Cardiac fibroblast (primary cell): ENCODE results near the gene UBE3B.

ENCODE experiments used
- DNase-seq, 2 donors: peaks; one replicate each; pipeline versions ENCODE4 v3.0.0 to v3.0.0-alpha.2; 2010; ENCODE audit warnings: low read depth in 2 of 2
- H3K4me3 ChIP-seq, 2 donors: replicated peaks in 1 of 2; 1 replicate in 1 of 2; 2 replicates in 1 of 2; pipeline ENCODE4 v1.5.1; 2011; ENCODE audit warnings: low read depth in 2 of 2, low read length in 2 of 2, mild to moderate bottlenecking in 2 of 2, moderate library complexity in 1 of 2
- TF ChIP-seq, protein P1 (sequence below): IDR thresholded peaks from one replicate; pipeline ENCODE4 v1.5.1; 2011; ENCODE audit warnings: low read depth, mild to moderate bottlenecking, low read length, inconsistent platforms

UBE3B gene

DNA sequence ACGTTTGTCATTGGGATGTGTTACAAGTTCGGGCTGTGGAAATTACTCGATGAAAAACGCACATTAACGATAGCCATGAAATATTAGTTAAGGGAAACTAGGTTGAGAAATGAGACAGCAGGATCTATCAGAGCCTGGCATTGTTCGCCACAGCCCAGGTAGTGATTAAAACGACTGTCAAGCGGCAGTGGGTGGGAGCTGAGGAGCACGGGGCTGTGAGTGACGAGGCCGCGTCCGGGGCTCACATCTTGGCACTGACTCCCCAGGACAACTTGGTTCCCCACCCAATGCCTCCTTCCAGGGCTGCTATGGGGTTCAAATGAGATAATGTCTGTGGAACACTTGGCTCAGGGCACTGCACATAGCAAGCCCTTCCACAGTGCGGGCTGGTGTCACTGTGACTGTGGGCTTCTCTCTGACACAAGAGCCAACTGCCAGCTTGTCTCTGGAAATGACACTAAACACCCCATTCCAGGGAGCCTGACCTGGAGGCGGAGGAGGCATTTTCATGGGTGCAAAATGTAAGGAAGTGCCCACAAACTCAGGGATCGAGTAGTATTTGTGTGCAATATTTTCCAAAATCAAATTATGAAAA, 76.6 kb downstream of the UBE3B start:
- H3K4me3 ChIP-seq = no peak overlapping the region
- TF ChIP-seq, protein P1, sequence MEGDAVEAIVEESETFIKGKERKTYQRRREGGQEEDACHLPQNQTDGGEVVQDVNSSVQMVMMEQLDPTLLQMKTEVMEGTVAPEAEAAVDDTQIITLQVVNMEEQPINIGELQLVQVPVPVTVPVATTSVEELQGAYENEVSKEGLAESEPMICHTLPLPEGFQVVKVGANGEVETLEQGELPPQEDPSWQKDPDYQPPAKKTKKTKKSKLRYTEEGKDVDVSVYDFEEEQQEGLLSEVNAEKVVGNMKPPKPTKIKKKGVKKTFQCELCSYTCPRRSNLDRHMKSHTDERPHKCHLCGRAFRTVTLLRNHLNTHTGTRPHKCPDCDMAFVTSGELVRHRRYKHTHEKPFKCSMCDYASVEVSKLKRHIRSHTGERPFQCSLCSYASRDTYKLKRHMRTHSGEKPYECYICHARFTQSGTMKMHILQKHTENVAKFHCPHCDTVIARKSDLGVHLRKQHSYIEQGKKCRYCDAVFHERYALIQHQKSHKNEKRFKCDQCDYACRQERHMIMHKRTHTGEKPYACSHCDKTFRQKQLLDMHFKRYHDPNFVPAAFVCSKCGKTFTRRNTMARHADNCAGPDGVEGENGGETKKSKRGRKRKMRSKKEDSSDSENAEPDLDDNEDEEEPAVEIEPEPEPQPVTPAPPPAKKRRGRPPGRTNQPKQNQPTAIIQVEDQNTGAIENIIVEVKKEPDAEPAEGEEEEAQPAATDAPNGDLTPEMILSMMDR = no peak

DNA sequence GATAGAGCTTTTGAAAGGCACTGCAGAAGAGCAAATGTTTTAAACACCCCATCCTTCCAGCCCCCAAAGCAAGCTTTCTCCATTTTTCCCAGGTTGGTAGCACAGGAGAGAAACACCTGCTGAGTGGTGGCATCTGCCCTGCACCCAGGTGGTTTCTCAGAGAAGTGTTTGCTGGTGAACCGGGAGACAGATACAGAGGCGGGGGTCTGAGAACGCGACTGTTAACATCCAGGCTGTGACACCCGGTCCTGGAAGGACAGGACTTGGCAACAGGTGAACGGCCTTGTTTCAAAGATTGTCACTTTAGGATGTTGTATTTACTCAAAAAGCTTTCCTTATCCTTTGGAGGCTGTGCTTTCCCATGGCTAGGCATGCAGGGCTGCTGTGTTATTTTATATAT, 77.3 kb downstream of the UBE3B start:
- DNase-seq = no peak
- no peak overlapping the region for H3K4me3 ChIP-seq
- TF ChIP-seq, protein P1 = no peak

More for the DNA sequence above, 76.6 kb downstream of the UBE3B start:
- DNase-seq = no peak

DNA sequence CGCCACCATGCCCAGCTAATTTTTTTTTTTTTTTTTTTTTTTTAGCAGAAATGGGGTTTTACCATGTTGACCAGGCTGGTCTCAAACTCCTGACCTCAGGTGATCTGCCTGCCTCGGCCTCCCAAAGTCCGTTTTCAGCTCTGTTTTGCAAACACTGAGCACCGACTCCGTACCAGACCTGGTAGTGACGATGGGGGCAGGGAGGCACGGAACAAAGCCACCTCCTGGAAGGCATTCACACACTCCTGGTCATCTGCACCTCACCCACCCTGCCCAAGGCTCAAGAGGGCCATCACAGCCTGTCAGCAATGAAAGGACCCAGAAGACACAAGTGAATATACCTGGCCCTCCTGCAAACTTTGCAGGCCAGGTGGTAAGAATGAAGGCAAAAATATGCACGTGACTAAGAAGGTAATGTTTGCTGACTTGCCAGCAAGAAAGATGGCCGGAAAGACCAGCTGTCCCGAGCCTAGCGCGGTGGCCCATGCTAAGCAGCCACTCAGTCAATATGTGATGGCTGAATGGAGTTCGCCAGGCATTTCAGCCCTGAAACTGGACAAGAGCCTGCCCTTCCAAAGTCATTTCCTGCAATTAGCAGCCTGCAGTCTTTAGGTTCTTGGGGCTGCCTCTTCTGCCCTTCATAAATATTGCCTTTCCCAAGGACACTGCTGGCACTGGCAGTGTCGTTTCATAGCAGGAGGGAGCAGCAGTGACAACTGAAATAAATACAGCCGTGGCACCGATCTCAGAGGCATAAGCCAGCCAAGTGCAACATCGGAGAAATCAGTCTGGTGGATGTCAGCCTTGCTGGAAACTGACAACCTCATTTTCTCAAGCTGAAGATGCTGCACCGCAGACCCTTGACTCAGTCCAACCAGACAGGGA, 78.2 kb downstream of the UBE3B start:
- no peak overlapping the region for H3K4me3 ChIP-seq
- TF ChIP-seq, protein P1 = no peak

DNA sequence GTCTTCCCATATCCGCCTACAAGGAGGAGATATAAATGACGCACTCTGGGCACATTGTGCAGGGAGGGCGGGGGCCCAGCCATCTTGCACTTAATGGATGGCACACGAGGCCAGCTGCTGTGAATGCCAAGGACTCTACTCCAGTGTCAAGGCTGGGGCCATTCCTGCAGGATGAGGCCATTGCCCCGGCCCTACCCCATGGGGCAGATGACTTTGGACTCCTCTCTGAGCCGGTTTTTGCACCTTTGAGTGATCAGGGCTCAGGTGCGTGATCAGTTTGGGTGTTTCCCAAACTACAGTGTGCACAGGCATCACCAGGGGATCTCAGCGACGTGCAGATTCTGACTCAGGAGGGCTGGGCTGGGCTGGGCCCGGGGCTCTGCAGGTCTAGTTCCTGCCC, 79.8 kb downstream of the UBE3B start:
- TF ChIP-seq, protein P1 = no peak
- DNase-seq = no peak
- H3K4me3 ChIP-seq = no peak overlapping the region

More for the DNA sequence above, 78.2 kb downstream of the UBE3B start:
- no peak for DNase-seq

DNA sequence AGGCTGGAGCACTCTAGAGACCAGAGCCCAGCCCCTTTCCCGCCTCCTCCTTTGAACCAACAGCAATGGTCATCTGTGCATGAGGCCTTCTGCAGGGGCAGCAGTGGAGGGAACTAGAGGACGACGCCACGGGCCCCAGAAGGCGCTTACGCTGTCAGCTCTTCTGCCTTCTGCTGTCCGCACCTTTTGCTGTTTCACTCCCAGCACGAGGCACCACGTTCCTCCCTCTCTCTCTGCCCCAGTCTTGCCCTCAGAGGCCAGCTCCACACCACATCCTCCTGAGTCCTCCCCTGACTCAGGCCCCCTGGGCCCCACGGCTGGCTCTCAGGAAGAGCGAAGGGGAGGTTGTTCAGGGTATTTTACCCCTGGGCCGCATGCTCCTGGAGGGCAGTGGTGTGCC, 80.4 kb downstream of the UBE3B start:
- no peak overlapping the region for H3K4me3 ChIP-seq
- no peak for DNase-seq
- TF ChIP-seq, protein P1 = no peak

DNA sequence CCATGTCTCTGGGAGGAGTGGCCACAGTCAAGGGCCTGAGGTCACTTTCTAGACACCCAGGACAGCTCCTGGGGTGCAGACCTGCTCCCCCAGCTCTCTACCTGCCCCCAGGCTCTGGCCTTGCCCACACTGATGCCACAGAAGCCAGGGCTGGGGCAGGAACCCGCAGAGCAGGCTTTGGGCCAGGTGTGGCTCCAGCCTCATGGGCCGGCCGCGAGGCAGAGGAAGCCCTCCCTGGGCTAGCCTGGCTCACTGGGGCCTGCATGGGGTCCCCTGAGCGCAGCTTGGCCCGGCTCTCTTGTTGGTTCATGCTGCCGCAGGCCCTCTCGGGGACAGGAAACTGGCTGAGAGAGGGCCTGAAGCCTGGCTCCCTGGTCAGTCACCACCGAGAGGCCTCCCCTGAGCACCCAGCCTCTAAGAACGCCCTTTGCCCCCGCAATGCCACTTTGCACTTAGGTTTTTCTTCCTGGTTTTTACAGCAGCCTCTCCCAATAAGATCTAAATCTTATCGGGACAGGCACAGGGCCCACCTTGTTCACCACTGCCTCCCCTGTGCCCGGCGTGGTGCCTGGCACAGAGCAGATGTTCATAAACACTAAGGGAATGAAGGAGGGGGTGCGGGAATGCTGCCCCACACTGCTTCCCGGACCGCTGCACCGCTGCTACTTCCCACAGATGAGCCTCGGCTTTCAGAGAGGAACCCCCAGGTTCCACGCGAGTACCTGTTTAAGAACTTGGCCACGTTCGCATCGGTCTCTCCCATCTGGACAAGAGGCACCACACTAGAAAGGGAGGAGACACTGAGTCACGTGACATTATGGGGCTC, 81.2 kb downstream of the UBE3B start:
- no peak overlapping the region for H3K4me3 ChIP-seq
- TF ChIP-seq, protein P1 = no peak
- DNase-seq = no peak
